GM23248 (cell line): ENCODE results near the gene C22orf23. TPM values are rescaled to one million over a fixed set of nuclear protein-coding genes. Genes with fewer than 3 reads are reported as not detected.

Experiments used
- DNase-seq: peaks from one replicate; pipeline ENCODE4 v3.0.0-alpha.2; 2015
- H2AFZ ChIP-seq: fragments of 200-600 bp; sonication (generic); 2 replicates; pipeline ENCODE4 v1.6.1; 2016; ENCODE audit warnings: antibody characterized with exemption
- H3F3A ChIP-seq: fragments of 200-600 bp; sonication (generic); 2 replicates; pipeline ENCODE4 v1.6.1; 2016; ENCODE audit warnings: mild to moderate bottlenecking, antibody characterized with exemption, mixed run types; ENCODE audit not compliant: insufficient read depth
- H3K27ac ChIP-seq: fragments of 200-600 bp; sonication (generic); 2 replicates; pipeline ENCODE4 v1.5.1; 2016; ENCODE audit warnings: mild to moderate bottlenecking
- H3K27me3 ChIP-seq: fragments of 200-600 bp; sonication (generic); replicated peaks from 2 replicates; pipeline ENCODE4 v1.6.1; 2016; ENCODE audit warnings: mild to moderate bottlenecking; ENCODE audit not compliant: insufficient read depth
- H3K36me3 ChIP-seq: fragments of 200-600 bp; sonication (generic); 2 replicates; pipeline ENCODE4 v1.6.1; 2016; ENCODE audit warnings: low read depth, mild to moderate bottlenecking
- H3K4me1 ChIP-seq: fragments of 200-600 bp; sonication (generic); 2 replicates; pipeline ENCODE4 v1.6.1; 2016; ENCODE audit warnings: mild to moderate bottlenecking; ENCODE audit not compliant: insufficient read depth
- H3K4me2 ChIP-seq: fragments of 200-600 bp; sonication (generic); one replicate; pipeline ENCODE4 v1.6.1; 2016; ENCODE audit warnings: mild to moderate bottlenecking; ENCODE audit not compliant: unreplicated experiment
- H3K4me3 ChIP-seq: fragments of 200-600 bp; sonication (generic); 2 replicates; pipeline ENCODE4 v1.5.1; 2016; ENCODE audit warnings: mild to moderate bottlenecking
- H3K79me2 ChIP-seq: fragments of 200-600 bp; sonication (generic); 2 replicates; pipeline ENCODE4 v1.6.1; 2016; ENCODE audit warnings: mild to moderate bottlenecking; ENCODE audit not compliant: insufficient read depth
- H3K9ac ChIP-seq: fragments of 200-600 bp; sonication (generic); 2 replicates; pipeline ENCODE4 v1.6.1; 2016; ENCODE audit warnings: mild to moderate bottlenecking
- H3K9me2 ChIP-seq: fragments of 200-600 bp; sonication (generic); 2 replicates; pipeline ENCODE4 v1.6.1; 2016; ENCODE audit warnings: mixed run types, mild to moderate bottlenecking, moderate library complexity; ENCODE audit not compliant: insufficient read depth
- H3K9me3 ChIP-seq: fragments of 200-600 bp; sonication (generic); one replicate; pipeline ENCODE4 v1.6.1; 2017; ENCODE audit warnings: low read depth
- H4K20me1 ChIP-seq: fragments of 200-600 bp; sonication (generic); 2 replicates; pipeline ENCODE4 v1.6.0; 2016; ENCODE audit not compliant: insufficient read depth
- EZH2 ChIP-seq: fragments of 200-600 bp; sonication (generic); IDR thresholded peaks from 2 replicates; pipeline ENCODE4 v1.6.1; 2018; ENCODE audit warnings: antibody characterized with exemption, mild to moderate bottlenecking; ENCODE audit not compliant: insufficient read depth, poor library complexity, severe bottlenecking
- EZH2phosphoT487 ChIP-seq: fragments of 200-600 bp; sonication (generic); IDR thresholded peaks from 2 replicates; pipeline ENCODE4 v1.6.1; 2018; ENCODE audit warnings: antibody characterized with exemption, moderate library complexity, mild to moderate bottlenecking, low read depth; ENCODE audit not compliant: insufficient read depth
- WGBS, 2 experiments: methylation state at CpG; one replicate each; pipeline ENCODE4 v1.1.6; 2015 to 2017; ENCODE audit warnings: low lambda C conversion rate in 2 of 2, low coverage in 1 of 2; ENCODE audit errors: missing lambda C conversion rate in 2 of 2; 5-methylcytosine and 5-hydroxymethylcytosine counted together
- in situ Hi-C: fragments of 300-500 bp; cut with MboI; formaldehyde crosslinking; loops from 2 replicates; pipeline ENCODE4 v1.15.0; 2020
- polyA plus RNA-seq: library from polyadenylated mRNA; unstranded; fragments of >200 nt; fragmentation: Nextera tagmentation; extraction: Ambion mirVana; gene quantifications from 2 replicates; pipeline ENCODE4 v1.2.1, GENCODE V29; 2016
- total RNA-seq: library from RNA; depleted of rRNA; stranded (reverse); fragments of >200 nt; shearing (Covaris generic); gene quantifications from 2 replicates; pipeline ENCODE4 v1.2.3, GENCODE V29; 2014

The C22orf23 gene
- total and polyA plus RNA-seq, 2 experiments from 2014 or later, result 0.22 to 1.1 TPM

- Histone ChIP-seq H3K9me3 (no peaks in the 10 kb centered on the region), H3K4me2 (peak overlapping the region; percentile 96), H3K4me3 (peak overlapping the region; percentile 91), H2AFZ (no peak overlapping the region), H3K9ac (peak overlapping the region; percentile 83), H3K27me3 (no peaks in the 10 kb centered on the region), H3K4me1 (peaks cover 36% of the 10 kb centered on the region), H4K20me1 (peaks cover 7% of the 10 kb centered on the region; the same call in 1 of the 2 replicates), H3K27ac (peak overlapping the region; percentile 99), H3K9me2 (no peaks in the 10 kb centered on the region), H3F3A (peaks cover 13% of the 10 kb centered on the region), H3K36me3 (no peaks in the 10 kb centered on the region), H3K79me2 (peaks cover 50% of the 10 kb centered on the region)
- TF ChIP-seq EZH2phosphoT487 (no peak), EZH2 (no peak)
- 1% methylated on average over 28 to 34 of the region's 75 CpGs for WGBS, 2 experiments
- DNase-seq, result peak; percentile 49
- in situ Hi-C loops, result no loop called here
These were observed 46.9 kb downstream of the C22orf23 start for GRCh38 chr22:37906364-37907008.

- peak; percentile 91 for DNase-seq
- no peak for TF ChIP-seq EZH2phosphoT487
- Histone ChIP-seq H3K9ac (peak within 1 kb of the TSS; percentile 85), H3K36me3 (no peaks in the 10 kb centered on the region), H4K20me1 (peaks cover 7% of the 10 kb centered on the region; the same call in 1 of the 2 replicates), H2AFZ (peak within 1 kb of the TSS; percentile 55), H3K79me2 (peaks cover 43% of the 10 kb centered on the region), H3K4me2 (peak within 1 kb of the TSS; percentile 96), H3K9me2 (no peaks in the 10 kb centered on the region), H3K4me1 (peaks cover 36% of the 10 kb centered on the region), H3K27me3 (no peaks in the 10 kb centered on the region), H3K4me3 (peak within 1 kb of the TSS; percentile 91), H3K27ac (peak within 1 kb of the TSS; percentile 99), H3K9me3 (no peaks in the 10 kb centered on the region), H3F3A (peaks cover 13% of the 10 kb centered on the region)
- in situ Hi-C loops, result no loop called here
- WGBS, 2 experiments, result 4 to 8% methylated on average over 33 to 86 of the region's 90 CpGs
These were observed 47.7 kb downstream of the C22orf23 start, which contains the start of gene MICALL1 for GRCh38 chr22:37905534-37906363. TSS of gene MICALL1 (plus strand) at chr22:37906297. CDS start at chr22:37906423, 126 bp downstream.

GRCh38 chr22:37904572-37905533, 48.5 kb downstream of the C22orf23 start:
- peak overlapping the region; percentile 55 for H2AFZ ChIP-seq
- H3K27ac ChIP-seq, result peak overlapping the region; percentile 99
- peak overlapping the region; percentile 85 for H3K9ac ChIP-seq
- H3K4me3 ChIP-seq, result peak overlapping the region; percentile 91
- in situ Hi-C loops, result no loop called here
- H3F3A ChIP-seq, result peaks cover 13% of the 10 kb centered on the region
- H3K27me3 ChIP-seq, result no peaks in the 10 kb centered on the region
- TF ChIP-seq EZH2 (no peak), EZH2phosphoT487 (no peak)
- no peaks in the 10 kb centered on the region for H3K9me2 ChIP-seq
- H3K9me3 ChIP-seq, result no peaks in the 10 kb centered on the region
- peaks cover 31% of the 10 kb centered on the region for H3K4me1 ChIP-seq
- DNase-seq, result peak; percentile 99
- WGBS, 2 experiments, result 20 to 22% methylated on average over 10 of the region's 10 CpGs
- peaks cover 34% of the 10 kb centered on the region for H3K79me2 ChIP-seq
- peaks cover 7% of the 10 kb centered on the region; the same call in 1 of the 2 replicates for H4K20me1 ChIP-seq
- peak overlapping the region; percentile 84 for H3K4me2 ChIP-seq
- no peaks in the 10 kb centered on the region for H3K36me3 ChIP-seq
